Right kidney (tissue), 1 donor: ENCODE results near the gene SMYD1.
A peak's percentile ranks its signal among the peaks of the same experiment; 100 is the strongest.

Experiments
- DNase-seq: peaks from one replicate; pipeline ENCODE4 v3.0.0-alpha.2; 2016

Gene SMYD1

DNA sequence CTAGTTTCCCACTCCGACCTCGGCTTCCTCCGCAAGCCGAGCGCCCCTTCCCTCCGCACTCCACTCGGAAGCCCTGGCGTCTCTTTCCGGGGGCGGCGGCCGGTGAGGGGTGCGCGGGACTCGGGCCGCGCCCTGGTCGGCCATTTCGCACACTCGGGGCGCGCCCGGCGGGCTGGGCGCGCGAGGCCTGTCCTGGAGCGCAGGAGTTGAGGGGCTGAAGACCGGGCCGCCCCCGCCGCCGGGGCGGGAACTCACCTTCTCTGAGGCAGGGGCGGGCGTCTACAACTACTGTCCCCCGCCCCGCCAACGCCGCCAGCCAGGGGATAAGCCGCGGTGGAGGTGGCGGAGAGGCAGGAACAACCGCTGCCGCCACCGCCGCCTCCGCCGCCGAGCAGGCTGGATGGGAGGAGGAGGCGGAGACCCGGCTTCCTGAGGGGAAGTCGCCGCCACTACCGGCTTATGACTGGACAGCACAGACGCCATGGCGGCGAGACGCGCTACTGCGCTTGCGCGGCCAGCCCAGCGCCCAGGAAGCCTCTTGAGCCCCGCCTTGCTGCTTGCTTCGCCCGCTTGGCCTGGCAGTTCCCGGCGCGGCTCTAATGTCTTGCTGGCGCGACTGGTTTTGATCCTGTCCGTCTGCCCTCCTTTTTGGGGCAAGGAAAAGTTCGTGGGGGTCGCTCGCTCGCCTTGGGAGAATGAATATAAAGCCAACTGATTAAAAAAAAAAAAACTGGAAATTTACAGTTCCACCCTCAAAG, 12.1 kb upstream of the SMYD1 start, which contains the start of gene KRCC1:
Gene KRCC1 (minus strand): TSS at position 413 of the 758 bp plus-strand sequence. CDS start 27,220 bp downstream, outside the sequence.
- peak; percentile 99 for DNase-seq

DNA sequence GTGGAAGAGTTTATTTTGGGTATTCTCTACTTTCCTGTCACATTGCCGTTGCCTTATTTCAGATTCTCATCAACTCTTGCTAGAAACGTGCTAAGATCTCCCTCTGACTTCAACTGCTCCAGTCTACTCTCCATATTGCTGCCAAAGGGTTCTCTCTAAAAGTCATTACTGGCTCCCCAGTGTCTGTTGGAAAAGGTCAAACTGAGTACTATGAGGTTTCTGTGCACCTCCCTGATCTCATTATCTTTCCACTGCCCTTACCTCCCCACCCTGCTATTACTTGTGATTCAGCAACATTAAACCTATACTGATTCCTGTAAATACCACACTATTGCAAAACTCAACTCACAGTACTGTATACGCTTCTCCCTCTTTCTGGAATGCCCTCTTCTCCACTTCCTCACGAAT, 10.2 kb upstream of the SMYD1 start:
- no peak for DNase-seq

DNA sequence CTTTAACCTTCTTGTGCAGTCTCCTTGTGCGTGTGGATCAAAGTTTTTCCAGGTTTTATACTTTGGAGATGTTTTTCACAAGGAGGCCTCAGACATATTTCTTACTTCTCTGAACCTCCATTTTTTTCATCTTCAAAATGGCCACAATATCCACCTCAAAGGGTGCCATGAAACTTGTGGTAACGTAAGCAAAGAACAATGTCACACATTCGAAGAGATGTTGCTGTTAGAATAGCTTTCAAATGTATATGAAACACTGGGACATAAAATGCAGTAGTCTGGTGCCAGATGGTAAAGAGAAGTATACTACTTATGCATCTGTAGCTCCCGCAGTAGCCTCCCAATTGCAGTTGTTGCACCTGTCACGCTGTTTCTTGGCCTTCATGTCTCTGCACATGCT, 9.4 kb upstream of the SMYD1 start:
- DNase-seq, result no peak

DNA sequence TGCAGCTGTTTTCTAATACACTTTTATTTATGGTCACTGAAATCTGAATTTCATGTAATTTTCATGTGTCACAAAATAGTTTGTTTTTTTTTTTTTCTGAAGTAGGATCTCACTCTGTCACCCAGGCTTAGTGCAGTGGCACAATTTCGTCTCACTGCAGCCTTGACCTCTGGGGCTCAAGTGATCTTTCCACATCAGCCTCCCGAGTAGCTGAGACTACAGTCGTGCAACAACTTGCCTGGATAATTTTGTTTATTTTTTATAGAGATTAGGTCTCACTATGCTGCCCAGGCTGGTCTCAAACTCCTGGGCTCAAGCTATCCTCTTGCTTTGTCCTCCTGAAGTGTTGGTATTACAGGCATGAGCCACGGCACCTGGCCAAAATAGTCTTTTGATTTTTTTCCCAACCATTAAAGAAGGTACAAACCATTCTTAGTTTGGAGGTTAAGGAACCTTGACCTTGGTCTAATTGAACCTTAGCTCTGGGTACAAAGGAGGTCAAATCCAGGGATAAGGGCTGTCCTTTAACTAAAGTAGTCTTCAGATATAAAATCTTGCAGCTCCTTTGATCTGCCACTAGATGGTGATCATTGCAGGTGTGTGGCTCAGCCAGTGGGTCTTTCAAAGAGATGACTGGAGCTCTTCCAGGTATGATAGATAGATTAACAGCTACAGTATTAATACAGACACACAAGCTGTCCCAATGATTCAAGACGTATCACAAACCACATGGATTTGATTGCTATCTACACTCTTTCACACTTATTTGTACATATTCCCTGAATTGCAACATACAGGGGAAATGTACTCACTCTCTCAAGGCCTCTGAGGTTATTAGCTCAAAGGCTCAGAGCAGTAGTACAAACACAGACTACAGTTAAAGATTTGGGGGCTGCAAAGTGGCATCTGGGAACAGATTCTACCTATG, 7.4 kb upstream of the SMYD1 start:
- peak; percentile 37 for DNase-seq

DNA sequence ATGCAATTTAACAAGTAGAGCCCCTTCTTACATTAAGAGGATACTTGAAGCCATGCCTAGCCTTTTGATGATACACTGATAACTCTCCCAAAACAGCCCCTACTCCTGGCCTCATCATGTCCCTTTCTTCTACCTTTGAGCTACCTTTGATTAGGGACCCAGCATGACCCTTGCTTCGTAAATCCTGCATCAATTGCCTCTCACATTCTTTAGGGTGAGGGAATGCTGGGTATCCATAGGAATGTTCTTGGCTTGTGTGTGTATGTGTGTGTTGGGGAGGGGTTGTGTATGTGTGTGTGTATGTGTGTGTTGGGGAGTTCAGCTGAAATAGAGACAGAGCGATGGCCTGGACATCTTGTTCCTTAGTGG, 6.7 kb upstream of the SMYD1 start:
- DNase-seq, result no peak

DNA sequence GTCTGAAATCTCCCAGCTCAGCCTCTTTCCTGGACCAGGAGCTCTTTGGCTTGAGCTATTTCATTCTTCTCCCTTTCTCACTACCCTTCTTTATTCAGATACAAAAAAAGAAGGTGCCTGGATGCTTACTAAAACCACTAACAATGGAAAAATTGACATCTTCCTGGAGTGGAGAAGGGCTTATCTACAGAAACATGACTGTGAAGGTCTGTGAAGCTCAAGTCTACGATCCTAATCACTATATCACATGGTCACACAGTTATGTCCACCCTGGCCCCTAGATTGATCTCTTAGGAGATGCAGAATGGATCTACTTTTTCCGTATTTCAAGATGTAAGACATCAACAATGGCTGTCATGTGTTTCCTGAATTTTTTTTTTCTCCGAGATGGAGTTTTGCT, 6.3 kb upstream of the SMYD1 start:
- DNase-seq, result no peak

DNA sequence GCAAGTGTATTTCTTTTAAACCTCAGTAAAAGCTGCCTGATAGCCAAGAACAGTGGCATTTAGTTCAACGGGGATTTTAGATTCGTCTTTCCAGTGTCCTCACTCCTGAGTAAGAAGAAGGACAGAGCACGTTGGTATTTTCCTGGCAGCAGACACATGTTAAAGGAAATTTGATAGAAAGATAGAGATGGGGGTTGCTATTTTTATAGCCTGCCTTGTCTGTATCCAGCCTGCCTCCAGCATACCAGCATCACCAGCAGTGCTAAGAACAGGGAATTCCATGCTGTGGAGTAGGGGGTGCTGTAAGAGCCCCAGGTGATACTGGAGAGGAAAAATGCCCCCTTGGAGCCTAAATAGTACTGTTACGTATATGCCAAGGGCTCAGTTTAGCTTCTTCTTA, 1.1 kb upstream of the SMYD1 start:
- DNase-seq, result no peak

DNA sequence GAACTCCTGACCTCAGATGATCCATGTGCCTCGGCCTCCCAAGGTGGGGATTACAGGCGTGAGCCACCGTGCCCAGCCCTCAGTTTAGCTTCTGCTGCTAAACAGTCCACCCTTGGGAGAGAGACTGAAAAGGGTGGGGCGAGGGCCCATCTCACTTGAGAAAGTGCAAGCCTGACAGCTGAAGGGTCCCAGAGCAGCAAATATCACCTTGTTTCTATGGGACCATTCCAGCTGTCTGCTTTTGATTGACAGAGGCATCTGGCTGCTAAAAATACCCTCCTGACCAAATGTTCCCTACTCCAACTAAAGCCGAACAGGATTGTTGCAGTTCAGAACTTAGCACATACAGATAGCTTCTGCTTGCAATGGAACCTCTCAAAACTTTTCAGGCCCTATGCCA, 436 bp upstream of the SMYD1 start:
- DNase-seq, result no peak

DNA sequence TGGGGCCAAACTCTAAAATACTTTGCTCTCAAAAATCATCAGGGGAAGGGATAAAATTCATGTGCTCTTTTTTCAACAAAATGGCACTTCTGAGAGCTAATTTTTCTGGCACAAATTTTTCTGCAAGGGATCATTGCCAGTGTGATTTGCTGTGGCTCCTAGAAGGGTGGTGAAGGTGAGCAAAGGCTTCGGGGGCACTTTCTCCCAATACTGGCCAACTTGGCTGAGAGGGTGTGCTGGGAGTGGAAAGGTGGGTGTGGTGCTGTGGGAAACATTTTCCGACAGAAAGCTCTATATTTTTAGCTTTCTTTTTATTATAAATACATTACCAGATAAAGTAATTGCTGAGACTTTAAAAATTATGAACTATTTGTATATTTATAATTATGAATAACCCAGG, 419 bp downstream of the SMYD1 start:
- DNase-seq, result no peak

DNA sequence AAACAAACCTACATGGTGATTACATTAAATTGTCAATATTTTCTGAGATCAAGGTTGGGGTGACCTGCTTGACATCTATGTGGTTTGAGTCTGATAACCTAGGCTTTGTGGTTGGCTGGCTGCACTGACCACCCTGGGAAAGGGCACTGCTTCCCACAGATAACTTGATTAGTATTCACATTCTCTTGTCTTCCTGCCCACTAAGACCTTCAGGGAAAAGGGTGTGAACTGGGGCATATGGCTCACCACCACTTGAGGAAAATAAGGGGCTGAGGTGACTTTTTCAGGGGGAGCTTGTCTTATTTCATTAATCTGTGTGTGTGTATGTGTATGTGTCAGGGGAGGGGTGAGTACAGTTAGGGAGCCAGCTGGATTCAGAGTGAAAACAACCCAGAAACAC, 1.5 kb downstream of the SMYD1 start:
- DNase-seq, result no peak

DNA sequence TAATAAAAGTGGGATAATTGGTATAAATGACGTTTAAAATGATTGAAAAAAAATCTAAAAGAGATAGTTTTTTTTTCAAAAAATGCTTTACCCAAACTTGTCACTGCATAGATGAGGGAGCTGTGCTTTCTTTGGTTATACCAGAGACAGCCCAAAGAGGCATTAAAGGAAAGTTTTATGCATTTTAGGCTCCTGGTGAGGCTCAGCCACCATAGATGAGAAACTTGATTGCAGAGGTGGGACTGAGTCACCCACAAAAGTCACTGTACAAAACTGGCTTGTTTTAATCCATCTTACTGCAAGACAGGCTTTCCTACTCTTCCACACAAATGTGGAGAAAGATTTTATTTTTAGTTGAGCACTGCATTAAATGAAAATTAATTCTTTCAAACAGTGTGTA, 2.4 kb downstream of the SMYD1 start:
- DNase-seq, result no peak

DNA sequence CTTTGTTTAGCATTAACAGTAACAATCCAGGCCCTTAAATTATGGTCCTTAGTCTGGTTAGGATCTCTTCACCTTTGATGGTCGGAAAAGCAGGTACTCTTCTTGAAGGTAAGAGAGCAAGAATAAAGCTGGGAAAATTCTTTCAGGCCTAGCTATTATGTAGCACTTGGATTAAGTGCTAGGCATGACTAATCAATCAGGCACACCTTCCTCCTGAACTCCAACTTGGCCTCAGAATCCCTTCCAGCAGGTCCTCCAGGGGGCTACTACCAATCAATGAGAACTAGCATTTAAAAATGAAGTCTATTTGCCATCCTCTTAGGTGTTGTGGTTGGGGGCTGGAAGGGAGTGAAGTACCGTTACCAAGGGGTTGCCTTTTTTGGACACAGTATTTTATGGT, 3.7 kb downstream of the SMYD1 start:
- DNase-seq, result no peak

DNA sequence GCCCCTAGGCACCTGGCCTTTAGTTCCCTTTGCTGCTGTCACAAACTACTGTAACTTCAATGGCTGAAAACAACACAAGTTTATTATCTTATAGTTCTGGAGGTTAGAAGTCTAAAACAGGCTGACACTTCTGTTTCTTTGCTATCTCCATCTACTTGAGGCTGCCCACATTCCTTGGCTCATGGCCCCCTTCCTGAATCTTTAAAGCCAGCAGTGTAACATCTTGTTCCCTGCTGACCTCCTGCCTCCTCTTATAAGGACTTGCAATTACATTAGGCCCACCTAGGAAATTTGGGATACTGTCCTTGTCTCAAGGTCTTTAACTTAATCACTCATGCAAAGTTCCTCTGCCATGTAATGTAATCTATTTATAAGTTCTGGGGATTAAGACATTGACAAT, 6.5 kb downstream of the SMYD1 start:
- DNase-seq, result no peak

DNA sequence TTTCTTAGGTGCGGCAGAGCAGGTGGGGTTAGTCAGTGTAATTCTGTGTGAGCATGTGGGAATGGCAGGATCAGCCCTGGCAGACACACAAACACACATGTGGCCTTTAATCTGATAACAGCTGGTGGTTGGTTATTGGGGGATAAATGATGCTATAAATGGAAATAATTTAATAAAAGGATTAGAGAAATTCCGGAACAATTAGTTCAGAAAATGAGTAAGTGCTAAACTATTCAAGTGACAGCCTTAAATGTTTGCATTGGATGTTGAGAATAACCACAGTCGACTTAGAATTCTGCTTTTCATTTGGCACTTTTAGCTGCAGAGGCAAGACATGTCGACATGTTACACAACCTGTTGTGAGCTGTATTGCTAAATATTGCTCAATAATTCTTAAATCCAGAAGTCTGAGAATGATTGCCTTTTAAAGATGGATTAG, 7.2 kb downstream of the SMYD1 start:
- DNase-seq, result no peak

DNA sequence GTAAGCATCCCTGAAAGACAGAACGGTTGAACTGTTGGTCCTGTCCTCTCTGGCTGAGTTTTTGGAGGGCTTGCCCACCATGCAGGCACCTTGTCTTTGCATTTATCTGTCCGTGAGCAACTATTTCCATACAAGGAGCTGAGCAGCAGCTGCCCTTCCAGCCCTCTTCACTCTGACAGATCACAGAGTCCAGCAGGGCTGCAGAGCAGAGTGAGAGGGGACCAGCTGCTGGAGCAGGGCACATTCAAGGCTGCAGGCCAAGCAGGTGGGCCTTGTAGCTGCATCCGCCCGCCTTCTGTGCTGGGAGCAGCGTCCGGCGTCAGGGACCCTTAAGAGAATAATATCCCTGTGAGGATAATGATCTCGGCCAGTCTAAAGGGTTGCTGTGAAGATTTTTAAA, 9.5 kb downstream of the SMYD1 start:
- DNase-seq, result no peak

DNA sequence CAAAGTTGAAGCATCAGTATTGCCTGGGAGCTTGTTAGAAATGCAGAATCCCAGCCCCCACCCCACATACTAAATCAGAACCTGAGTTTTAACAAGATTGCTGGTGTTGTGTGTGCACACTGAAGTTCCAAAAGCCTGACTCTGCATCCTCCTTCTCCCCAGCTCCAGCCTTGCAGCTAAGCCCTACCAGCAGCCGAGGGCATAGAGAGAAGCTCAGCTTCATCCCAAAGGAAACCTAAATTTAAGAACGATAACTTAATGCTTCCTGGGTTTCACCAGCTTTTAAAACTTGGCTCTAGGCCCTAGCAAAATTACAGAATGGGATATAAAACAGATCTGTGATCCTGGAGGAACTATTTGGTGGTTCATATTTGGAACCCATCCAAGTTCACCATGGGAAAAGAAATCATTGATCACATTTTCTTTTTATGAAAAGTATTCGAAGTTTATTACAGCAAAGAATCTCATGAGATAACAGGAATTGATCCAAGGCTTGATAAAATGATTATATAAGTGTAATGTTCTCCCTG, 11.1 kb downstream of the SMYD1 start:
- no peak for DNase-seq

DNA sequence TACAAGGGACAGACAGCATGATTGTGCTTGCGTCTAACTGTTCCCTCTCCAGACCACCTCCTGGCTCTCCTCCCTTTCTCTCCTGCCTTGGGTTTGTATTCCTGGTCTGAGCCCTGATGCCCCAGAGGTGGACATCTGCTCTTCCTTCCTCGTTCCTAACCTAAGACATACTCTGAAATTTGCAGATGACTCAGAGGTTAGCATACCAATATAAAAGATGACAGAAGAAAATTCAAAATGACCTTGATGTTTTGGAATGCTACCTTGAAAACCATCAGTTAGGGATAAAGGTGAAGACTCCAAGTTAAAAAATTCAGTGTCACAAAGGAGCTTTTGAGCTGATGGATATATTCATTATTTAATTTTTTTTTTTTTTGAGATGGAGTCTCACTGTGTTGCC, 12.9 kb downstream of the SMYD1 start:
- no peak for DNase-seq

DNA sequence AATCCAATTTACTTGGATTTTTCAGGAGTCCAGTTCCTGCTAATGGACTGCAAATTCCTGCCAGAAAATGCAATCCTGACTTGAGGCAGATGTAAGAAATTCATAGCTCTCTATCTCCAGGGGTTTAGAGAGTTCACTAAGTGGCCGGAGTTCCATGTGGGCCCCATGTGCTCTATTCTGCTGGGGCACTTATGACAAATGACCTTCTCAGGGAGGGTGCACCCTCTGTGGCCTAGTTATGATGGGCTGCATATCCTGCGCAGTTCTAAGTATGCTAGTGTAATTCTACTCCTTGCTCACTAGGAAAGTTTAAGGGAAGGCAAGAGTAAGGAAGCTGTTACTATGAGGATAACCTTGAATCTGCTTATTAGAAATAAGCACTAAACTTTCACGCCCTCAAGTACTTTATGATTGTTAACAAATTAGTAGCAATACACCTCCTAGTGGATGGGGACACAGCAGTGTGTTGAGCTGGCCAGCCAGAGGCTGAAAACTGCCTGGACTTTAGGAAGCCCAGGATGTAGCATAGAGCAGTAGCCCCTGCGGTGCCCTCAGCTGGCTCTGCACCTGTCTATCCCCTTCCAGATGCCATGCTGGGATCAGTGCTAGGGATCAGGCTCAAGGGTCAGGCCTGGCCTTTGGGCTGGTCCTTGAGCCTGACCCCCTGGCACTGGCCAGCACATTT, 14.4 kb downstream of the SMYD1 start:
- DNase-seq, result no peak

DNA sequence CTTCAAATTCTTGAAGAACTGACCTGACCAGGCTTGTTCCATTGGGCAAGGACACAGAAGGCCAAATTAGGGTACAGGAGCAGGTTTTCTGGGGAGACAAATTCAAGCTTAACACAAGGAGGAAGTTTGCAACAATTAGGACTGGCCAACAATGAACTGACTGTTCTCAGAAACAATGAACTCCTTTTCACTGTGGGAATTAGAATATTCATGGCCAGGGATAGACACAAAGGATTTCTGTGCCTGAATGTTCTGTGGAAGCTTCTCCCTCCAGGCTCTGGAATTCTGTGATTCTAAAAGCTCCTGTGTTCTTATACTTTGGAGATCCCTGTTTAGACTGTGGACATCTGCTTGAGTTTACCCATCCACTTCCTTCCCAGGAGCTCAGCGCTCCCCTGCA, 15.2 kb downstream of the SMYD1 start:
- DNase-seq, result no peak

DNA sequence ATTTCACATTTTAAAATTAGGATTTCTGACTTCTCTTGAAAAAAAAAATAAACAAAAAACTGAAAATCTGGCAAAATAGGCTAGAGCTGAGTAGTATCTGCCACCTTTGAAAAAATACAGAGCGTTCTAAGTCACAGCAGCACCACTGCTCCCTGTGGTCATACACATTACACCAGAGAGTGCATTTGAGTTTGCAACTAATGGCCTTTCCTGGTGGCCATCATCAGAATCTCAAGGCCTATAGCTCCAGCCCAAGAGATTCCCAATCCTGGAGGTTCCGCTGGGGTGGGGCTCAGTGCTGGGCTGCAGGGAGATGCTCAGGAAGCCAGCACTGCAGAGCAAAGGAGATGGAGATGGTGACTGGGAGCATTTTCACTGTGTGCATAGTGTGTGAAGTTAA, 17.5 kb downstream of the SMYD1 start:
- no peak for DNase-seq

DNA sequence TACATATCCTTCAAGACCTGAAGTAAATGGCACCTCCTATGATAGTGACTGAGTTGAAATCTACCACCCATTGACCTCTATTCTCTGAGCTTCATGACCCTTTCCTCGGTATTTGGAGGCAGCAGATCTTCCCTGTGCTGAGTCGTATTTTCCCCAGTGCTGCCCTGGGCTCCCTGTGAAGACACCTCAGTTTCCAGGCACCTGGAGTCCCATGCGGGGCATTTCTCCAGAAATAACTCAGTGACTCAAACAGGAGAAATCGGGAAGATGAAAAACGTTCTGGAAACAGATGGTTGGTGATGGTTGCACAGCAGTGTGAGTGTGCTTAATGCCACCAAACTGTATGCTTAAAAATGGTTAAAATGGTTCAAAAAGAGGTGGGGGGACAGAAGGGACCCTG, 18.0 kb downstream of the SMYD1 start:
- DNase-seq, result no peak

DNA sequence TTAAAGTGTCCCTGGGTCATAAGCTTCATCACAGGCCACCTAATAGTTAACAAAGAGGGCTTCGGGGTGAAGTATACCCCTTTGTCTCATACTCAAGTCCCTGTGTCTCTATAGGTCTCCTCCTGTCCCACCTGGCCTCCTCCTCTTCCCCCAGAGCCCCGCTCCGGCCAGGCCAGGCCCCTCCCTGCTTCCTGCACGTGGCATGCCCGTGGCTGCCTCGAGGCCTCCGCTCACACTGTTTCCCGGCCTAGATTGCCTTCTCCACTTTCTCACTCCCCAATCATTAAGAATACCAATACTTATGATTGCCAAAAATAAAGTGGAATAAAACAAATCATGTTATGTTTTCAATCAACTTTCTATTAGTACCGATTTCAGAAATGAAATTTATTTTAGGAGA, 18.8 kb downstream of the SMYD1 start:
- no peak for DNase-seq

DNA sequence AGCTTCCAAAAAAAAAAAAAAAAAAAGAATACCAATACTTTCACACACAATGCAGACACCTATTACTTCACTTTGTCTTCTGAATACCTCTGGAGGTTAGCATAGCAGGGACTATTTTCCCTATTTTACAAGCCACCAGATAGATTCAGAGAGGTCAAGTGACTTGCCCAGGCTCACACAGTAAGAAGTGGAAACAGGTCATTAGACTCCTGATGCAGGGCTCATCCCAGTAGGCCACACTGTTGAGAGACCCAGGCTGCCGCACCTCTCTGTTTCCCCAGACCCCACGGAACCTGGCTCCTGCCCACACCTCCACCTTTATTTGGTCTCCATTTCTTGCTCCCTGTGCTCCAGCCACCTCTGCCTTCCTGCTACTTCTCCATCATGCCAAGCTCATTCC, 19.4 kb downstream of the SMYD1 start:
- DNase-seq, result no peak
